Activated T-helper 1 cell treated with anti-CD3 and anti-CD28 coated beads, Interleukin-2, amount 50 U/mL, for 16 hours (primary cell): ENCODE data around the gene LIPG.
"Not testable (repeated sequence)": the region's sequence is repeated elsewhere in the genome, so short reads cannot be mapped to it uniquely, and the experiment has no call there.

Source experiments
- DNase-seq, 2 donors: peaks; one replicate each; pipeline ENCODE4 v3.0.0-alpha.2; 2020; ENCODE audit warnings: low read depth in 1 of 2, low spot score in 1 of 2

Gene LIPG

DNA sequence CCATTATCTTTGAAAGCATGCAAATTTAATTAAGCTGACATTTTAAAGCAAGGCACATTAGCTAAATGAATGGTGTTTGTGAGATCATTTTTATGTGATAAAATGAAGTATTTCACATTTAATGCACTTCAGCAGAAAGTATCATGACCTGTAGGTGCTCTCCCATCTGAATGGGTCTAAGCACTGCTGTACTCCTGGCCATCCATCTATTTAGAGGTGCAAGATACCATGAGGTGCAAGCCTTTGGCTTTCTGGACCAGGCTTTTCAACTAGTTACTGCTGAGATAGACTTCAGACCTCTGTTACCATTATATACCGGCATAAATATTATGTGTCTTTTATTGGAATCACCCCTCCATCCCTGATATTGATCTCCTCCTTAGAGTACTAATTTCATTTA, 15.6 kb upstream of the LIPG start:
- DNase-seq = no peak

GRCh38 chr18:49546719-49547273, 15.1 kb upstream of the LIPG start:
- DNase-seq = no peak

DNA sequence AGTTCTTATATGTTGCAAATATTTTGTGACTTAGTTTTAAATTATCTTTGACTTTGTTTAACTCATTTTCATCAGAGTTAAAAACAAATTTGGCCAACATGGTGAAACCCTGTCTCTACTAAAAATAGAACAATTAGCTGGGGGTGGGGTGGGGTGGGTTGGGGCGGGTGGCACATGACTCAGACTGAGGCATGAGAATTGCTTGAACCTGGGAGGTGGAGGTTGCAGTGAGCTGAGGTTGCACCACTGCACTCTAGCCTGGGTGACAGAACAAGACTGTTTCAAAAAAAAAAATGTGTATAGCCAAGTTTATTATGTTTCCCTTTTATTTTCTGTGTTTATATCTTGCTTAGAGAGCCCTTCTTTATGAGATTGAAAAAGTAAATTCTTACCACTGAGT, 14.2 kb upstream of the LIPG start:
- no peak for DNase-seq

DNA sequence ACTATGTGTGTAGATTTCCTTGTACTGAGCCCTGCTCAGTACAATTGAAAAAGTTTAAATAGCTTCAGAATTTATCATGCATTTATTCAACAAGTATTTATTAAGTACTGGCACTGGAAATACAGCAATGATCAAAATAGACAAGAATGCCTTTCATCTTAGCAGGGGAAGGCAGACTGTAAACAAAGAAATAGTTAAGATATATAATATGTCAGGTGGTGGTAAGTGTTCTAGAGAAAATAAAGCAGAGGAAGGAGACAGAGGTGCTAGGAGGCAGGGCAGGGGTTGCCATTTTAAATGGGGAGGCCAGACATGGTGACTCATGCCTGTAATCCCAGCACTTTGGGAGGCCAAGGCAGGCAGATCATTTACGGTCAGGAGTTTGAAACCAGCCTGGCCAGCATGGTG, 13.6 kb upstream of the LIPG start:
- no peak for DNase-seq

DNA sequence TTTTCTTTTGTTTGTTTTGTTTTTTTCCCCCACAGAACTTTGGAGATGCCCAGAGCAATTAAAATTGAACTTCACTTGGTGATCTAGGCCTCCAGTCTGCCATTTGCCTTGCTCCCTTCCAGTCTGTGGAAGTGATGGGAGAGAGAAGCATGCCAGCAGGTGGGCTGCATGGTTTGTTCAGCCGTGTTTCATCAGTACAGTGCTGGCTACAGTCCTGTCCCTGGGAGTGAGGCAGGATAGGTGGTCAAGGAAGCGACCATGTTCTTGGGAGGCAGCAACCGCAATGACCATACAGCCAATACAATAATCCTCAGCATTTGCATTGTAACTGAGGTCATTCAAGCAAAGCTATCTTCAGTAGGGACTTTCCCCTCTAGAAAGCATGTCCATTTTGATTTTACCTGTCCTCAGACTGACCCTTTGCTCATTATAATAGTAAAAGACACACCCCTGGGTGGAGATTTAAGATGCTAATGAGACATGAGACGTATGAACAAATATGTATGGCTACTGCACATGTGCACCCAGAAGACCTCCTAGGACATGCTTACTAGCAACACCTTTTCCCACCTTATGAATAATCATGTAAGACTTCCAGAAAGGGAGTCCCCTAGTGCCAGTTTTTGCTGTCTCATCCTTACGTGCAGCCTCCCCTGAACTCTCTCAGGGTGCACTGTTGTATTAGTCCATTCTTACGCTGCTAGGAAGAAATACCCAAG, 11.1 kb upstream of the LIPG start:
- DNase-seq = no peak

GRCh38 chr18:49553003-49553402, 8.9 kb upstream of the LIPG start:
- no peak for DNase-seq

- DNase-seq = no peak
Measured at GRCh38 chr18:49555641-49556040, 6.2 kb upstream of the LIPG start.

DNA sequence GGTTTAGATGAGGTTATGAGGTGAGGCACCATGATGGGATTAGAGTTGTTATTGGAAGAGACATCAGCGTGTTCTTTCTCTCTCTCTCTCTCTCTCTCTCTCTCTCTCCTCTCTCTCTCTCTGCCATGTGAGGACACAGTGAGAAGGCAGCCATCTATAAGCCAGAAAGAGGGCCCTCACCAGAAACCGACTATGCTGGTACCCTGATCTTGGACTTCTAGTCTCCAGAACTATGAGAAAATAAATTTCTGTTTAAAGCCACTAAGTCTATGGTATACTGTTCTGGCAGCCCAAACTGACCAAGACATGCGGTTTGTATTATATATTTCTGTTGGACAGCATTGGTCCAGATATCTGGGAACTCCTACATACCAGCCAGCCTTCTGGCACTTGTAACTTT, 3.5 kb upstream of the LIPG start:
- DNase-seq = no peak

GRCh38 chr18:49559326-49559931, 2.4 kb upstream of the LIPG start:
- DNase-seq = not testable (repeated sequence)

- no peak for DNase-seq
Measured at GRCh38 chr18:49560277-49560623, 1.6 kb upstream of the LIPG start.

GRCh38 chr18:49560624-49561288, 1.1 kb upstream of the LIPG start:
- DNase-seq = no peak

- no peak for DNase-seq
Measured at GRCh38 chr18:49562481-49563129, 748 bp downstream of the LIPG start.

GRCh38 chr18:49563130-49563540, 1.3 kb downstream of the LIPG start:
- DNase-seq = no peak

GRCh38 chr18:49563701-49564517, 2.1 kb downstream of the LIPG start:
- DNase-seq = no peak

GRCh38 chr18:49564518-49564834, 2.6 kb downstream of the LIPG start:
- no peak for DNase-seq

DNA sequence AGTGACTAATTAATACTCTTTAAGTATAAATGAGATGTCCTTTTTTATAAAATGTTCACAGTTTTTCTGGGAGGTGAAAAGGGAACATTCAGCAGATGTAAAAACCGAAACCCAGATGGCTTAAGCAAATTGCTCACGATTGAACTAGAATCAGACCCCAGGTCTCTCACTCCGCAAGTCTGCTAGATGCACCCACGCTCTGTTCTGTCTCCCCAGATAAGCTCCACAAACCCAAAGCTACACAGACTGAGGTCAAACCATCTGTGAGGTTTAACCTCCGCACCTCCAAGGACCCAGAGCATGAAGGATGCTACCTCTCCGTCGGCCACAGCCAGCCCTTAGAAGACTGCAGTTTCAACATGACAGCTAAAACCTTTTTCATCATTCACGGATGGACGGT, 3.2 kb downstream of the LIPG start:
- no peak for DNase-seq

DNA sequence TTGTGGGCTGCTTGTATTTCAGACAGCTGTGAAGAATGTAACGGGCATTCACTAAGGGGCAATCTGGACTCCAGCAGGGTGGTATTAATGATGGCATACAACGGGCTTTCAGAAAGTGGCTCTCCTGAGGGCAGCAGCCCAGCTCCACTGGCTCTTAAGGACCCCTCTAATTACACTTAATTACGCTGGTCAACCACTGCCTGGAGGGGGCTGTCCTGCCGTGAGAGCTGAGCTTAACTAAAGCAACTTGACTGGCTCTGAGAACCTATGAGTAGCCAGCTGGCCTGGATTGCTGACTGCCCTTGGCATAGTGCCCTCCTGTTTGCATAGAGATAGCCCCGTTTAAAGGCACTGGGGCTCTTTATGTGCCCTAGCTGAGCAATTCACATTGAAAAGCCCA, 3.8 kb downstream of the LIPG start:
- no peak for DNase-seq

GRCh38 chr18:49566217-49566770, 4.4 kb downstream of the LIPG start:
- DNase-seq = no peak

- no peak for DNase-seq
Measured at GRCh38 chr18:49566985-49567384, 5.1 kb downstream of the LIPG start.

DNA sequence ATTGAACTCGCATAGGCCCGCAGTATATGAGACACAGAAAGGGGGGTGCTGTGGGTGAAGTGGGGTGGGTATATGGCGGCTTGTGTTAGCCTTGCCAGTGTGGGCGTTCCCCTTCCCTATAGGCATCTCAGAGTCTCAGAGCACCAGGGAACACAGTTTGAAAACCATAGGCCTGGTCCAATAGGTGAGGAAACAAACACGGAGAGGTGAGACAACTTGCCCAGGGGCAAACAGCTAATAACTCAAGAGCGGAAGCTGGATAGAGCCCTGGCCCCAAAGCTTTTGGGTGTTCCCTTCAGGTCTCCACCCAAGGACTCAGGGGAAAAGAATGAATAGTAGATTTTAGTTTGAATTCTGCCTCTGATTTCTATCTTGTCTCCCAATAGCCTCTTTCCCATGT, 7.9 kb downstream of the LIPG start:
- DNase-seq = no peak

DNA sequence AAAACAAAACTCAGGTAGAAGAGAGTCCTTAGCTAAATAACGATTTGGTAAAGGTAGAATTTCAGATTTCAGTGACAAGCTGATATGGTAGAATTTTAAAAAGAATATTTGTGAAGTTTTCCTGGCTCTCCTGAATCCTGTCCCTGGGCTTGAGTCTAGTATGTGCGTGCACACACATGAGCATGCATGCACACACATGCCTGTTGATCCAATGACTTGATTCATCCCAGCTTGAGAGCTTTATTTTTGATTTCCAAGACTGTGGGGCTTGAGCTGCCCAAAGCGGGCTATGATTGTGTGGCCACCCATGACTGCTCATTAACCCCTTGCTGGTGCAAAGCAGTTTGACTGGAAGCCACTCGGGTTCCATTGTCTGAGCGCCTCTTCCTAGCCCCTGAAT, 9.0 kb downstream of the LIPG start:
- no peak for DNase-seq
